Measurements from ENCODE around the gene MAN2B1. TPM values are rescaled to one million over a fixed set of nuclear protein-coding genes. Genes with fewer than 3 reads are reported as not detected.
"Not testable (repeated sequence)": the region's sequence is repeated elsewhere in the genome, so short reads cannot be mapped to it uniquely, and the experiment has no call there.

The MAN2B1 gene
- total and polyA plus RNA-seq, 2 of the 13 experiments (the other 11 are each of a cell fraction or from before 2014, with no cell fraction given) = 23.6 to 23.8 TPM

- no peak for FAIRE-seq
- no peaks in the 10 kb centered on the region for H3K36me3 ChIP-seq (replicated peaks in 1 of 2; ENCODE audit: control insufficient read depth in 1 of 2, insufficient read depth in 2 of 2, low read length in 2 of 2)
- 88% methylated on average over 9 of the region's 10 CpGs for whole genome bisulfite sequencing (ENCODE audit: low lambda C conversion rate)
- no peak for ATAC-seq
- H4K20me1 ChIP-seq (ENCODE audit: insufficient read depth, low read length) = no peaks in the 10 kb centered on the region
- DNase-seq (ENCODE audit: low spot score) = no peak
- no peaks in the 10 kb centered on the region for H3K9me3 ChIP-seq (ENCODE audit: low read length)
- no peaks in the 10 kb centered on the region for H3K27me3 ChIP-seq (ENCODE audit: control insufficient read depth in 1 of 2, insufficient read depth in 2 of 2, low read length in 2 of 2)
- no TSS peak for BruUV-seq (replicated peaks)
- in situ Hi-C loops (cut with HindIII; ENCODE audit: extremely low pct_ligation_motif_present, low pct_unique_long_range_greater_than_20kb) (no loop called here), intact Hi-C loops (cut with micrococcal nuclease; ENCODE audit: unreplicated experiment) (no loop called here)
- CTCF ChIA-PET (ENCODE audit: low intra/inter-chr PET ratio, low total read pairs) = no interaction called here
- no peaks in the 10 kb centered on the region for H3K79me2 ChIP-seq (ENCODE audit: insufficient read depth, low read length)
- POLR2A ChIA-PET = no interaction called here
- no peak overlapping the region for H3K9ac ChIP-seq (ENCODE audit: insufficient read depth, low read depth, low read length)
- H3K4me2 ChIP-seq (ENCODE audit: low read depth, low read length) = no peak overlapping the region
- H3K27ac ChIP-seq (ENCODE audit: extremely low read length, insufficient read depth, low read length) = no peak overlapping the region
- no peak overlapping the region for H2AFZ ChIP-seq (ENCODE audit: low read length)
- no peaks in the 10 kb centered on the region for H3K4me1 ChIP-seq (ENCODE audit: insufficient read depth, low read length)
- H3K4me3 ChIP-seq (replicated peaks in 1 of 3; ENCODE audit: insufficient read depth in 1 of 3, low read depth in 2 of 3, low read length in 3 of 3) = no peak overlapping the region
- no peak for TF ChIP-seq ZNF850 (CRISPR knock-in tag; conservative IDR thresholded peaks at IDR 0.05)
- no peak for TF ChIP-seq FOSL1 (CRISPR knock-in tag; IDR thresholded peaks at IDR 0.05; ENCODE audit: borderline replicate concordance)
- TF ChIP-seq RFX1 (IDR thresholded peaks at IDR 0.05) = no peak
- no peak for TF ChIP-seq ZNF766 (CRISPR knock-in tag; IDR thresholded peaks at IDR 0.05; ENCODE audit: borderline replicate concordance)
- TF ChIP-seq ZNF605 (CRISPR knock-in tag; IDR thresholded peaks at IDR 0.05) = no peak
- TF ChIP-seq ZNF44 (CRISPR knock-in tag; IDR thresholded peaks at IDR 0.05) = no peak
- TF ChIP-seq TOE1 (CRISPR knock-in tag; IDR thresholded peaks at IDR 0.05) = no peak
- TF ChIP-seq ZNF362 (CRISPR knock-in tag; IDR thresholded peaks at IDR 0.05; ENCODE audit: borderline replicate concordance) = no peak
- TF ChIP-seq BHLHE40 (IDR thresholded peaks at IDR 0.05; ENCODE audit: low read length) = no peak
- no peak for TF ChIP-seq EED (CRISPR knock-in tag; IDR thresholded peaks at IDR 0.05)
These were observed 20.0 kb downstream of the MAN2B1 start for GRCh38 chr19:12646551-12646950.

GRCh38 chr19:12643716-12644115, 22.8 kb downstream of the MAN2B1 start:
- H2AFZ ChIP-seq (ENCODE audit: low read length); H3K27me3 ChIP-seq (ENCODE audit: control insufficient read depth in 1 of 2, insufficient read depth in 2 of 2, low read length in 2 of 2); intact Hi-C loops (cut with micrococcal nuclease; ENCODE audit: unreplicated experiment); in situ Hi-C loops (cut with HindIII; ENCODE audit: extremely low pct_ligation_motif_present, low pct_unique_long_range_greater_than_20kb); CTCF ChIA-PET (ENCODE audit: low intra/inter-chr PET ratio, low total read pairs); H3K4me2 ChIP-seq (ENCODE audit: low read depth, low read length); BruUV-seq (replicated peaks); H3K79me2 ChIP-seq (ENCODE audit: insufficient read depth, low read length); H3K4me3 ChIP-seq (replicated peaks in 1 of 3; ENCODE audit: insufficient read depth in 1 of 3, low read depth in 2 of 3, low read length in 3 of 3); POLR2A ChIA-PET; H3K36me3 ChIP-seq (replicated peaks in 1 of 2; ENCODE audit: control insufficient read depth in 1 of 2, insufficient read depth in 2 of 2, low read length in 2 of 2); FAIRE-seq; H3K9ac ChIP-seq (ENCODE audit: insufficient read depth, low read depth, low read length); H3K27ac ChIP-seq (ENCODE audit: extremely low read length, insufficient read depth, low read length); H3K9me3 ChIP-seq (ENCODE audit: low read length); DNase-seq (ENCODE audit: low spot score); ATAC-seq; H4K20me1 ChIP-seq (ENCODE audit: insufficient read depth, low read length): not testable (repeated sequence)
- WGBS (ENCODE audit: low lambda C conversion rate) = 91% methylated on average over 14 of the region's 14 CpGs
- H3K4me1 ChIP-seq (ENCODE audit: insufficient read depth, low read length) = peaks cover 11% of the 10 kb centered on the region; the same call in 1 of the 2 replicates

All from HepG2 (cell line).